Fibroblast of lung (primary cell): ENCODE measurements around the gene ADGRD1. TPM values are rescaled to one million over a fixed set of nuclear protein-coding genes. Genes with fewer than 3 reads are reported as not detected.

ENCODE experiments used
- DNase-seq, 2 donors: peaks; one replicate each; pipeline versions ENCODE4 v3.0.0 to v3.0.0-alpha.2; 2010; ENCODE audit warnings: low read depth in 2 of 2
- H2AFZ ChIP-seq: 2 replicates; pipeline ENCODE4 v1.5.1; 2012; ENCODE audit warnings: low read length, control low read depth, inconsistent platforms
- H3K27ac ChIP-seq: 2 replicates; pipeline ENCODE4 v1.5.1; 2011; ENCODE audit warnings: low read length, control low read depth; ENCODE audit not compliant: insufficient read depth
- H3K27me3 ChIP-seq: 2 replicates; pipeline ENCODE4 v1.5.1; 2011; ENCODE audit warnings: mild to moderate bottlenecking, low read length; ENCODE audit not compliant: control insufficient read depth, insufficient read depth
- H3K36me3 ChIP-seq: 2 replicates; pipeline ENCODE4 v1.5.1; 2011; ENCODE audit warnings: low read length; ENCODE audit not compliant: control insufficient read depth, insufficient read depth
- H3K4me1 ChIP-seq: 2 replicates; pipeline ENCODE4 v1.5.1; 2011; ENCODE audit warnings: low read length; ENCODE audit not compliant: control insufficient read depth, insufficient read depth; ENCODE audit errors: extremely low read depth
- H3K4me2 ChIP-seq: 2 replicates; pipeline ENCODE4 v1.5.1; 2011; ENCODE audit warnings: low read length, control low read depth; ENCODE audit not compliant: insufficient read depth; ENCODE audit errors: extremely low read depth
- H3K4me3 ChIP-seq, 4 experiments: fragments of 200-600 bp in 1 of 4; sonication (generic) in 1 of 4; replicated peaks in 1 of 4; 2 replicates each; pipeline ENCODE4 v1.5.1; 2011 to 2016; ENCODE audit warnings: low read length in 4 of 4, low read depth in 3 of 4, mild to moderate bottlenecking in 3 of 4, control low read depth in 2 of 4, inconsistent platforms in 1 of 4, mixed read lengths in 1 of 4; ENCODE audit not compliant: insufficient read depth in 1 of 4; ENCODE audit errors: control extremely low read depth in 1 of 4
- H3K79me2 ChIP-seq: 2 replicates; pipeline ENCODE4 v1.5.1; 2012; ENCODE audit warnings: mild to moderate bottlenecking, low read length, inconsistent platforms; ENCODE audit not compliant: control insufficient read depth, insufficient read depth
- H3K9ac ChIP-seq: 2 replicates; pipeline ENCODE4 v1.5.1; 2011; ENCODE audit warnings: mild to moderate bottlenecking, low read length, control low read depth; ENCODE audit not compliant: insufficient read depth
- H3K9me3 ChIP-seq: 2 replicates; pipeline ENCODE4 v1.5.1; 2012; ENCODE audit warnings: low read depth, low read length; ENCODE audit not compliant: control insufficient read depth, insufficient read depth
- H4K20me1 ChIP-seq: 2 replicates; pipeline ENCODE4 v1.5.1; 2011; ENCODE audit warnings: low read length; ENCODE audit not compliant: control insufficient read depth, insufficient read depth; ENCODE audit errors: extremely low read depth
- CTCF ChIP-seq, 2 donors: IDR thresholded peaks in 1 of 2; conservative IDR thresholded peaks in 1 of 2; 1 replicate in 1 of 2; 2 replicates in 1 of 2; pipeline ENCODE4 v1.5.1; 2011 to 2012; ENCODE audit warnings: low read length in 2 of 2, control low read depth in 1 of 2, inconsistent platforms in 1 of 2, low read depth in 1 of 2, mild to moderate bottlenecking in 1 of 2
- EZH2 ChIP-seq: IDR thresholded peaks from 2 replicates; pipeline ENCODE4 v1.5.1; 2012; ENCODE audit warnings: low read length, control low read depth, mild to moderate bottlenecking; ENCODE audit errors: missing control alignments
- polyA plus RNA-seq, 2 donors: library from polyadenylated mRNA; depleted of rRNA in 1 of 2; stranded (reverse) in 1 of 2; unstranded in 1 of 2; fragments of >200 nt; gene quantifications; 2 replicates each; pipeline ENCODE4 v1.2.1, GENCODE V29; 2011 to 2012; ENCODE audit warnings: missing spikeins in 1 of 2
- total RNA-seq: library from RNA; depleted of rRNA; stranded (reverse); fragments of >200 nt; gene quantifications from 2 replicates; pipeline ENCODE4 v1.2.1, GENCODE V29; 2014

The ADGRD1 gene
- total and polyA plus RNA-seq, 2 donors (not counting 1 experiment from before 2014, with no cell fraction given) = 7.3 to 11.6 TPM

DNA sequence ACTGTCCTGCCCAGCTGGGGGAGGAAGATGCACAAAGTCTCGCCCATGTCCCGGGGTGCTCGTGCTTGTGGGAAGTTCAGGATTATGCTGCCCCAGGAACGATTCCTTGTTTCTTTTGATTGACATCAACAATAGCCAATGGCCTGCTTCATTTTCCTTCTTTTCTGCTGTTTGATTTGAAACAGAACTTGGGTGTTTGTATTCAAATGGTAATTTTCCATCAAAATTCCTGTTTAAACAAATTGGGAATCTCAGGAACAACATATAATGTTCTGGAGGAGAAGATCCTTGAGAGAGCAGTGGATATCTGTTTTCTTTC lies 97.4 kb downstream of the ADGRD1 start:
- H2AFZ ChIP-seq = no peak overlapping the region
- H4K20me1 ChIP-seq = no peaks in the 10 kb centered on the region
- H3K79me2 ChIP-seq = no peaks in the 10 kb centered on the region
- H3K27me3 ChIP-seq = no peaks in the 10 kb centered on the region
- no peak overlapping the region for H3K4me2 ChIP-seq
- no peaks in the 10 kb centered on the region for H3K9me3 ChIP-seq
- H3K27ac ChIP-seq = no peak overlapping the region
- DNase-seq = no peak
- TF ChIP-seq CTCF (conservative IDR thresholded peaks at IDR 0.05 in 1 of 2, IDR thresholded peaks at IDR 0.05 in 1 of 2; ENCODE audit: low read depth in 1 of 2, low read length in 2 of 2) (no peak), EZH2 (no peak)
- H3K4me1 ChIP-seq = no peaks in the 10 kb centered on the region
- H3K4me3 ChIP-seq = no peak overlapping the region
- H3K36me3 ChIP-seq = no peaks in the 10 kb centered on the region
- no peak overlapping the region for H3K9ac ChIP-seq

DNA sequence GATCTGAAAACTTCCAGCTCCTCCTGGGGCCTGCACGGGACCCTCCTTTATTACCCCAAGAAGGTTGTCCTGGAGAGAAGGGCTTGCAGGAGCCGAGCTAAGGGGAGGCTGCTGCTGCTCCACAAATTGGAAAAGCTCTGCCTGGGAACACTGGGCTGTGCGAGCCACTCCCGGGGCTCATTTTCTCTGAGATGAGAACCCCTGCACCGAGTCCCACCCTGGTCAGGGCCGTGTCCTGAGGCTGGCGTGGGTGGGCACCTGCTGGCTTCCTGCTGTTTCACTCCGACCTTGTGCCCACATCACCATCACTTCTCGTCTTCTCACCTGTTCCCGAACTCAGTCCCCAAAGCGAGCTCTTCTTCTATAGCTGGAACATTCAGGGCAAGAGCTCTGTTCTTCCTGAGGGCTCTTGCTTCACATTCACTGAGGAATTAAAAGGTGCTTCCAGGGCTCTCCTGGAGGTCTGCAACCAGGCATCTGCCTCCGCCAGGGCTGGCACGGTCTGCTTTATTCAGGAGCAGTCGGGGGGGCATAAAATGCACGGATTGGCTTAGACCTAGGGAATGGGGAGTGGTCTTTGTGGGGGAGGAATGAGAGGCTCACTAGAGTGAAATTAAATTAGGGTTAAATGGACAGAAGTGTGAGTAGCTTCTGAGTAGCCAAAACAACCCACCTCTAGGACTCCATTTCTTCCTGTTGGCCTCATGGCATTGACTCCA lies 98.5 kb downstream of the ADGRD1 start:
- no peak overlapping the region for H3K4me2 ChIP-seq
- no peaks in the 10 kb centered on the region for H3K27me3 ChIP-seq
- no peak overlapping the region for H3K27ac ChIP-seq
- no peak overlapping the region for H3K4me3 ChIP-seq
- H3K79me2 ChIP-seq = no peaks in the 10 kb centered on the region
- no peaks in the 10 kb centered on the region for H3K9me3 ChIP-seq
- no peak for DNase-seq
- H3K9ac ChIP-seq = no peak overlapping the region
- H3K36me3 ChIP-seq = no peaks in the 10 kb centered on the region
- H4K20me1 ChIP-seq = no peaks in the 10 kb centered on the region
- no peaks in the 10 kb centered on the region for H3K4me1 ChIP-seq
- no peak overlapping the region for H2AFZ ChIP-seq
- TF ChIP-seq EZH2 = no peak
- TF ChIP-seq CTCF (conservative IDR thresholded peaks at IDR 0.05 in 1 of 2, IDR thresholded peaks at IDR 0.05 in 1 of 2; ENCODE audit: low read depth in 1 of 2, low read length in 2 of 2) = no peak

- Histone ChIP-seq H3K36me3 (no peaks in the 10 kb centered on the region), H4K20me1 (no peaks in the 10 kb centered on the region), H3K4me2 (no peak overlapping the region), H2AFZ (no peak overlapping the region), H3K27ac (no peak overlapping the region), H3K9me3 (no peaks in the 10 kb centered on the region), H3K4me1 (no peaks in the 10 kb centered on the region), H3K9ac (no peak overlapping the region), H3K79me2 (no peaks in the 10 kb centered on the region), H3K27me3 (no peaks in the 10 kb centered on the region), H3K4me3 (no peak overlapping the region)
- TF ChIP-seq CTCF (conservative IDR thresholded peaks at IDR 0.05 in 1 of 2, IDR thresholded peaks at IDR 0.05 in 1 of 2; ENCODE audit: low read depth in 1 of 2, low read length in 2 of 2) (no peak), EZH2 (no peak)
- DNase-seq = no peak
Measured at GRCh38 chr12:131052929-131053328, 99.2 kb downstream of the ADGRD1 start.
